ENCODE measurements around the gene FRYL. TPM values are rescaled to one million over a fixed set of nuclear protein-coding genes. Genes with fewer than 3 reads are reported as not detected.
"Not testable (repeated sequence)": the region's sequence is repeated elsewhere in the genome, so short reads cannot be mapped to it uniquely, and the experiment has no call there.

FRYL gene
- total RNA-seq, 4 donors from 2014 or later = 51.1 to 96.5 (median 70.6) TPM

DNA sequence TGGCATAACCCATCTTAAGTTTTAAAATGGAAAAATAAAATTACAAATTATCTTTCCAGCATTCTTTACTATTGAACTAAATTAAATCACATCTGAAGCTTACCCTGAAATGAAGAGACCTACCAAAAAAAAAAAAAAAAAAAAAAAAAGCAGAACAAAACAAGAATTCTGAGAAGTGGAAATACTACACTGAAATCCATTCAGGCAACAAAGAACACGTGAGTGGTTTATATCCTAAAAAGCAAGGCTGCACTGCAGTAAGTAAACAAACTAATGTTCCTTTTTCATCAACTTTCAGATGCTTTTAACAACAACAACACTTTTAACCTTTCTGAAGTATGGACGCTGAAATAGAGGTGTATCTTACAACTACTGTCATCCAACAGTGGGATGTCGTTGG is 7.5 kb downstream of the FRYL start:
- no peak overlapping the region for H3K4me3 ChIP-seq (ENCODE audit: low read depth, poor library complexity, severe bottlenecking)
- 70 to 83% methylated on average over 3 of the region's 3 CpGs for WGBS, 2 donors
- DNase-seq (ENCODE audit: low spot score in 2 of 2) = no peak
- intact Hi-C loops (cut with DNase I; ENCODE audit: low total_unique reads) = loop anchor here (10.0 kb wide), 1 partner anchor 188 kb away; no protein-coding TSS in a partner anchor
- no peak for TF ChIP-seq CTCF (IDR thresholded peaks at IDR 0.05)
- TF ChIP-seq POLR2A (IDR thresholded peaks at IDR 0.05) = no peak

DNA sequence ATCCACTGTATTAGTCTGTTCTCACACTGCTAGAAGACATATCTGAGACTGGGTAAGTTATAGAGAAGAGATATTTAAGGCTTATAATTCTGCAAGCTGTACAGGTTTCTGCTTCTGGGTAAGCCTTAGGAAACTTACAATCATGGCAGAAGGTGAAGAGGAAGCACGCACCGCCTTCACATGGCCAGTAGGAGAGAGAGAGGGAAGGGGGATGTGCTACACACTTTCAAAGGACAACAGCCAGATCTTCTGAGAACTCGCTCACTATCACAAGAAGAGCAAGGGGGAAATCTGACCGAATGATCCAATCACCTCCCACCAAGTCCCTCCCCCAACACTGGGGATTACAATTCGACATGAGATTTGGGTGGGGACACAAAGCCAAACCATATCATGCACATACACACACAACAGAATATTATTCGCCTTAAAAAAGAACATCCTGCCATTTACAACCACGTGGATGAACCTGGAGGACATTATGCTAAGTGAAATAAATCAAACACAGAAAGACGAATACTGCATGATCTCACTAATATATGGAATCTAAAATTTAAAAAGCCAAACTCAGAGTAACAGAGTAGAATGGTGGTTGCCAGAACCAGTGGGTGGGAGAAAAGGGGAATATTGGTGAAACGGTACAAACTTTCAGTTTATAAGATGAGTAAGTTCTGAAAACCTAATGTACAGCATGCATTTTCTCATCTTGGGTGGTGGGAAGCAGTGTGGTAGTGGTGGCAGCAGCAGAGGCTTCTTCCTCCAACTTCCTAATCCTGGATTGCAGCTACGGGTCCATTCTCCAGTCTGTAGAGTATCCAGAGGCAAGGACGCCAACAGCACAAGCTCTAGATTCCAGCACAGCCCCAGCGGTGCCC is 12.8 kb downstream of the FRYL start:
- no peak for DNase-seq (ENCODE audit: low spot score in 2 of 2)
- no peak overlapping the region for H3K4me3 ChIP-seq (ENCODE audit: low read depth, poor library complexity, severe bottlenecking)
- WGBS, 2 donors = 95% methylated on average over 12 of the region's 12 CpGs
- intact Hi-C loops (cut with DNase I; ENCODE audit: low total_unique reads) = no loop called here
- no peak for TF ChIP-seq POLR2A (IDR thresholded peaks at IDR 0.05)
- TF ChIP-seq CTCF (IDR thresholded peaks at IDR 0.05) = no peak

- no peak for DNase-seq (ENCODE audit: low spot score in 2 of 2)
- 87 to 89% methylated on average over 4 of the region's 4 CpGs for WGBS, 2 donors
- intact Hi-C loops (cut with DNase I; ENCODE audit: low total_unique reads) = no loop called here
- no peak for TF ChIP-seq POLR2A (IDR thresholded peaks at IDR 0.05)
- H3K4me3 ChIP-seq (ENCODE audit: low read depth, poor library complexity, severe bottlenecking) = no peak overlapping the region
Measured at GRCh38 chr4:48766131-48766792, 13.8 kb downstream of the FRYL start.

- H3K4me3 ChIP-seq (ENCODE audit: low read depth, poor library complexity, severe bottlenecking) = no peak overlapping the region
- TF ChIP-seq CTCF (IDR thresholded peaks at IDR 0.05) = no peak
- no peak for TF ChIP-seq POLR2A (IDR thresholded peaks at IDR 0.05)
- no peak for DNase-seq (ENCODE audit: low spot score in 2 of 2)
- intact Hi-C loops (cut with DNase I; ENCODE audit: low total_unique reads) = no loop called here
Measured at GRCh38 chr4:48762408-48762807, 17.7 kb downstream of the FRYL start.

- intact Hi-C loops (cut with DNase I; ENCODE audit: low total_unique reads) = no loop called here
- H3K4me3 ChIP-seq (ENCODE audit: low read depth, poor library complexity, severe bottlenecking) = no peak overlapping the region
- no peak for DNase-seq (ENCODE audit: low spot score in 2 of 2)
- 81 to 86% methylated on average over 3 of the region's 3 CpGs for WGBS, 2 donors
- TF ChIP-seq CTCF (IDR thresholded peaks at IDR 0.05) (no peak), POLR2A (IDR thresholded peaks at IDR 0.05) (no peak)
Measured at GRCh38 chr4:48761286-48761685, 18.8 kb downstream of the FRYL start.

DNA sequence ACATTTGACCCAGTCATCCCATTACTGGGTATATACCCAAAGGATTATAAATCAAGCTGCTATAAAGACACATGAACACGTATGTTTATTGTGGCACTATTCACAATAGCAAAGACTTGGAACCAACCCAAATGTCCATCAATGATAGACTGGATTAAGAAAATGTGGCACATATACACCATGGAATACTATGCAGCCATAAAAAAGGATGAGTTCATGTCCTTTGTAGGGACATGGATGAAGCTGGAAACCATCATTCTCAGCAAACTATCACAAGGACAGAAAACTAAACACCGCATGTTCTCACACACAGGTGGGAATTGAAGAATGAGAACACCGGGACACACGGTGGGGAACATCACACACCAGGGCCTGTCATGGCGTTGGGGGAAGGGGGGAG is 21.4 kb downstream of the FRYL start:
- intact Hi-C loops (cut with DNase I; ENCODE audit: low total_unique reads) = not testable (repeated sequence)
- WGBS, 2 donors = 95% methylated on average over 5 of the region's 5 CpGs

More for the DNA sequence above, 21.4 kb downstream of the FRYL start:
- not testable (repeated sequence) for DNase-seq (ENCODE audit: low spot score in 2 of 2); H3K4me3 ChIP-seq (ENCODE audit: low read depth, poor library complexity, severe bottlenecking)

All from lower leg skin (tissue), 4 donors.